ENCODE results near the gene GALNT17. TPM values are rescaled to one million over a fixed set of nuclear protein-coding genes. Genes with fewer than 3 reads are reported as not detected.

The GALNT17 gene
- total RNA-seq, 2 donors from 2014 or later, result 0.82 to 4.0 TPM

GRCh38 chr7:71712653-71713180 is 580.8 kb downstream of the GALNT17 start:
- H3K9me3 ChIP-seq, result peaks cover 0 to 7% of the 10 kb centered on the region in 2 donors
- H3K36me3 ChIP-seq, result no peaks in the 10 kb centered on the region
- no peak for TF ChIP-seq CTCF (IDR thresholded peaks at IDR 0.05)

GRCh38 chr7:71716690-71717089 is 584.7 kb downstream of the GALNT17 start:
- Histone ChIP-seq H3K36me3 (no peaks in the 10 kb centered on the region), H3K4me1 (no peaks in the 10 kb centered on the region), H3K27ac (no peak overlapping the region), H3K9me3 (peaks cover 0 to 11% of the 10 kb centered on the region in 2 donors), H3K27me3 (no peaks in the 10 kb centered on the region), H3K4me3 (no peak overlapping the region)
- DNase-seq (ENCODE audit: low spot score), result no peak
- TF ChIP-seq CTCF (IDR thresholded peaks at IDR 0.05), result no peak

More at GRCh38 chr7:71712653-71713180, 580.8 kb downstream of the GALNT17 start:
- Histone ChIP-seq H3K27me3 (no peaks in the 10 kb centered on the region), H3K27ac (no peak overlapping the region), H3K4me3 (no peak overlapping the region), H3K4me1 (no peaks in the 10 kb centered on the region)
- DNase-seq (ENCODE audit: low spot score), result no peak

GRCh38 chr7:71718563-71718962 is 586.6 kb downstream of the GALNT17 start:
- Histone ChIP-seq H3K27ac (no peak overlapping the region), H3K4me1 (no peaks in the 10 kb centered on the region), H3K27me3 (no peaks in the 10 kb centered on the region), H3K4me3 (no peak overlapping the region), H3K36me3 (no peaks in the 10 kb centered on the region), H3K9me3 (peaks cover 0 to 11% of the 10 kb centered on the region in 2 donors)
- no peak for TF ChIP-seq CTCF (IDR thresholded peaks at IDR 0.05)
- no peak for DNase-seq (ENCODE audit: low spot score)

GRCh38 chr7:71721742-71722141 is 589.8 kb downstream of the GALNT17 start:
- Histone ChIP-seq H3K27me3 (no peaks in the 10 kb centered on the region), H3K9me3 (peaks cover 0 to 11% of the 10 kb centered on the region in 2 donors), H3K4me1 (no peaks in the 10 kb centered on the region), H3K4me3 (no peak overlapping the region), H3K36me3 (no peaks in the 10 kb centered on the region), H3K27ac (no peak overlapping the region)
- DNase-seq (ENCODE audit: low spot score), result no peak
- no peak for TF ChIP-seq CTCF (IDR thresholded peaks at IDR 0.05)

GRCh38 chr7:71723859-71724258 is 591.9 kb downstream of the GALNT17 start:
- DNase-seq (ENCODE audit: low spot score), result no peak
- H3K27ac ChIP-seq, result no peak overlapping the region

More at GRCh38 chr7:71723859-71724258, 591.9 kb downstream of the GALNT17 start:
- no peak for TF ChIP-seq CTCF (IDR thresholded peaks at IDR 0.05)
- H3K9me3 ChIP-seq, result peaks cover 0 to 11% of the 10 kb centered on the region in 2 donors
- no peaks in the 10 kb centered on the region for H3K27me3 ChIP-seq
- no peaks in the 10 kb centered on the region for H3K4me1 ChIP-seq
- H3K36me3 ChIP-seq, result no peaks in the 10 kb centered on the region
- no peak overlapping the region for H3K4me3 ChIP-seq
